Cardiac fibroblast (primary cell): ENCODE measurements around the gene EPB41L4A.
"Not testable (repeated sequence)": the region's sequence is repeated elsewhere in the genome, so short reads cannot be mapped to it uniquely, and the experiment has no call there.

Experiments used
- DNase-seq, 2 donors: peaks; one replicate each; pipeline versions ENCODE4 v3.0.0 to v3.0.0-alpha.2; 2010; ENCODE audit warnings: low read depth in 2 of 2
- H3K4me3 ChIP-seq, 2 donors: replicated peaks in 1 of 2; 1 replicate in 1 of 2; 2 replicates in 1 of 2; pipeline ENCODE4 v1.5.1; 2011; ENCODE audit warnings: low read depth in 2 of 2, low read length in 2 of 2, mild to moderate bottlenecking in 2 of 2, moderate library complexity in 1 of 2
- CTCF ChIP-seq: IDR thresholded peaks from one replicate; pipeline ENCODE4 v1.5.1; 2011; ENCODE audit warnings: low read depth, mild to moderate bottlenecking, low read length, inconsistent platforms

EPB41L4A gene

GRCh38 chr5:112373885-112374284 is 45.2 kb downstream of the EPB41L4A start:
- TF ChIP-seq CTCF: no peak
- DNase-seq: no peak
- no peak overlapping the region for H3K4me3 ChIP-seq

DNA sequence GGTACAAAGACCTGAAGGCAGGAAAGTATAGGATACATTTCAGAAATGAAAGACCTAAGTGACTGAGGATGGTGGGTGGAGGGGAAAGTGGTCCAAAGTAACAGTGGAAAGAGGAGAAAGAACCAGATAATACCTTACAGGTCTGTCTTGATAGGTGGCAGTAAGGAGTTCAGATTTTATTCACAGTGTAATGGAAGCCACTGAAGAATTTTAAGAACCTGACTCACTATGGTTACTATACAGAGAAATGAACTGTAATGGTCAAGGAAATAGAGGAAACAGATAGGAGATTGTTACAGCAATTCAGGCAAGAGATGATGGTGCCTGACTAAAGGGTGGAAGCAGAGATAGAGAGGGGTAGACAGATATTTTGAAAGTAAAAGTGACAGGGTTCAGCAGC is 46.5 kb downstream of the EPB41L4A start:
- TF ChIP-seq CTCF: no peak
- no peak for DNase-seq
- H3K4me3 ChIP-seq: no peak overlapping the region

- no peak overlapping the region for H3K4me3 ChIP-seq
- no peak for TF ChIP-seq CTCF
- DNase-seq: no peak
These were observed 48.0 kb downstream of the EPB41L4A start for GRCh38 chr5:112371067-112371466.

- no peak overlapping the region for H3K4me3 ChIP-seq
- DNase-seq: no peak
- no peak for TF ChIP-seq CTCF
These were observed 51.7 kb downstream of the EPB41L4A start for GRCh38 chr5:112367400-112367799.

- H3K4me3 ChIP-seq: no peak overlapping the region
- peak in 1 of 2 donors; percentile 2 for DNase-seq
- TF ChIP-seq CTCF: peak; percentile 22
These were observed 52.1 kb downstream of the EPB41L4A start for GRCh38 chr5:112366987-112367386.

DNA sequence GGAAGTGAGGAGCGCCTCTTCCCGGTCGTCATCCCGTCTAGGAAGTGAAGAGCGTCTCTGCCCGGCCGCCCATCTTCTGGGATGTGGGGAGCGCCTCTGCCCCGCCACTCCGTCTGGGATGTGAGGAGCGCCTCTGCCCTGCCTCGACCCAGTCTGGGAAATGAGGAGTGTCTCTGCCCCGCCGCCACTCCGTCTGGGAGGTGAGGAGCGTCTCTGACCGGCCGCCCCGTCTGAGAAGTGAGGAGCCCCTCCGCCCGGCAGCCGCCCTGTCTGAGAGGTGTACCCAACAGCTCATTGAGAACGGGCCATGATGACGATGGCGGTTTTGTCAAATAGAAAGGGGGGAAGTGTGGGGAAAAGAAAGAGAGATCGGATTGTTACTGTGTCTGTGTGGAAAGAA is 58.3 kb downstream of the EPB41L4A start:
- DNase-seq, H3K4me3 ChIP-seq: not testable (repeated sequence)

GRCh38 chr5:112356178-112356956 is 62.7 kb downstream of the EPB41L4A start:
- no peak for DNase-seq
- H3K4me3 ChIP-seq: no peak overlapping the region
- no peak for TF ChIP-seq CTCF
